Ishikawa (cell line): Measurements from ENCODE around the gene SMYD3.

Source experiments
- CEBPB ChIP-seq: IDR thresholded peaks from 2 replicates; pipeline ENCODE4 v1.6.1; 2012
- EP300 ChIP-seq: IDR thresholded peaks from 2 replicates; pipeline ENCODE4 v1.6.1; 2012; ENCODE audit warnings: borderline replicate concordance
- MAX ChIP-seq: IDR thresholded peaks from 2 replicates; pipeline ENCODE4 v1.6.1; 2012
- REST ChIP-seq: IDR thresholded peaks from 2 replicates; pipeline ENCODE4 v1.6.1; 2012; ENCODE audit warnings: low read depth, mild to moderate bottlenecking
- TEAD4 ChIP-seq: IDR thresholded peaks from 2 replicates; pipeline ENCODE4 v1.6.1; 2012
- USF1 ChIP-seq: IDR thresholded peaks from 2 replicates; pipeline ENCODE4 v1.6.1; 2012
- YY1 ChIP-seq: IDR thresholded peaks from 2 replicates; pipeline ENCODE4 v1.6.1; 2012; ENCODE audit warnings: low read depth
- ZBTB7A ChIP-seq: IDR thresholded peaks from 2 replicates; pipeline ENCODE4 v1.6.1; 2012; ENCODE audit warnings: low read depth

GRCh38 chr1:246010386-246010785, 496.7 kb downstream of the SMYD3 start:
- TF ChIP-seq EP300: no peak
- TF ChIP-seq ZBTB7A: no peak
- TF ChIP-seq YY1: no peak
- TF ChIP-seq REST: no peak
- TF ChIP-seq MAX: no peak
- TF ChIP-seq USF1: no peak
- no peak for TF ChIP-seq CEBPB
- no peak for TF ChIP-seq TEAD4
